Spleen (tissue), 11 donors: ENCODE measurements around the gene CCDC124. TPM values are rescaled to one million over a fixed set of nuclear protein-coding genes. Genes with fewer than 3 reads are reported as not detected.

Experiments
- DNase-seq: peaks from one replicate; pipeline ENCODE4 v3.0.0-alpha.2; 2020
- H3K27ac ChIP-seq, 8 donors: fragments of 200-600 bp; sonication (generic) in 7 of 8; 1 replicate in 4 of 8; 2 replicates in 4 of 8; pipeline versions ENCODE4 v1.5.0 to v1.8.0; 2016 to 2021; ENCODE audit warnings: inconsistent platforms in 4 of 8, mild to moderate bottlenecking in 4 of 8, moderate library complexity in 1 of 8
- H3K27me3 ChIP-seq, 7 donors: fragments of 200-600 bp; sonication (generic) in 6 of 7; replicated peaks in 1 of 7; 1 replicate in 4 of 7; 2 replicates in 3 of 7; pipeline versions ENCODE4 v1.5.0 to v1.8.0; 2016 to 2021; ENCODE audit warnings: inconsistent platforms in 3 of 7, mild to moderate bottlenecking in 1 of 7
- H3K36me3 ChIP-seq, 6 donors: fragments of 200-600 bp; sonication (generic) in 5 of 6; 1 replicate in 4 of 6; 2 replicates in 2 of 6; pipeline versions ENCODE4 v1.5.0 to v1.8.0; 2016 to 2021; ENCODE audit warnings: inconsistent platforms in 2 of 6
- H3K4me1 ChIP-seq, 6 donors: fragments of 200-600 bp; sonication (generic) in 5 of 6; 1 replicate in 3 of 6; 2 replicates in 3 of 6; pipeline versions ENCODE4 v1.5.0 to v1.8.0; 2016 to 2021; ENCODE audit warnings: inconsistent platforms in 3 of 6
- H3K4me3 ChIP-seq, 8 donors: fragments of 200-600 bp; sonication (generic) in 7 of 8; 1 replicate in 4 of 8; 2 replicates in 4 of 8; pipeline versions ENCODE4 v1.5.0 to v1.8.0; 2016 to 2021; ENCODE audit warnings: inconsistent platforms in 4 of 8, mild to moderate bottlenecking in 4 of 8, moderate library complexity in 2 of 8
- H3K9me3 ChIP-seq, 8 donors: fragments of 200-600 bp; sonication (generic) in 7 of 8; 1 replicate in 4 of 8; 2 replicates in 4 of 8; pipeline versions ENCODE4 v1.5.0 to v1.8.0; 2016 to 2021; ENCODE audit warnings: inconsistent platforms in 4 of 8
- CTCF ChIP-seq, 11 experiments: fragments of 200-600 bp in 7 of 11; fragments of 450-650 bp in 4 of 11; sonication (generic) in 4 of 11; IDR thresholded peaks in 8 of 11; conservative IDR thresholded peaks in 3 of 11; 1 replicate in 7 of 11; 2 replicates in 4 of 11; pipeline versions ENCODE4 v1.4.0 to v1.8.0; 2016 to 2021; ENCODE audit warnings: antibody characterized with exemption in 11 of 11, inconsistent platforms in 4 of 11, mild to moderate bottlenecking in 1 of 11
- POLR2A ChIP-seq, 3 donors: fragments of 450-650 bp; IDR thresholded peaks; one replicate each; pipeline ENCODE4 v1.5.1; 2017; ENCODE audit warnings: antibody characterized with exemption in 3 of 3, mild to moderate bottlenecking in 1 of 3
- POLR2AphosphoS5 ChIP-seq, 3 donors: sonication (generic); formaldehyde crosslinking; IDR thresholded peaks; one replicate each; pipeline ENCODE4 v1.5.1; 2017; ENCODE audit warnings: antibody characterized with exemption in 3 of 3
- WGBS, 5 donors: extraction: QIAGEN DNeasy Blood & Tissue Kit in 3 of 5; methylation state at CpG; one replicate each; pipeline versions ENCODE4 v1.1.5 to v1.1.7; 2013 to 2018; 5-methylcytosine and 5-hydroxymethylcytosine counted together
- intact Hi-C: fragments of 100-400 bp; cut with DNase I; formaldehyde crosslinking; loops from one replicate; pipeline ENCODE4 v1.15.0; 2023; ENCODE audit warnings: low total_unique reads
- polyA plus RNA-seq, 3 donors: library from polyadenylated mRNA; stranded (reverse); fragments of 200-250 nt; gene quantifications; one replicate each; pipeline ENCODE4 v1.2.1, GENCODE V29; 2013
- total RNA-seq, 7 donors: library from RNA; depleted of rRNA in 3 of 7; stranded (reverse); fragments of >200 nt in 3 of 7; fragmentation: NEBNext Ultra II Directional in 4 of 7; extraction: Animal tissue kit (Norgen Biotek cat#: 25700) in 4 of 7; gene quantifications; one replicate each; pipeline versions ENCODE4 v1.1.0 to v1.2.1, GENCODE V29; 2016 to 2021
- donor health status: healthy with polysubstance abuse.
- donor health status: DM: no; HTN: no; CAD: no; lungs with moderate emphysema.
- donor health status: DM: no; HTN: no; CAD: no.
- donor health status: Bipolar disorder and iron deficiency.
- donor health status: healthy.
- donor health status: DM: no; HTN: no; CAD: no.
- donor health status: DM: yes; HTN: yes; CAD: no.

CCDC124 gene
- total and polyA plus RNA-seq, 10 donors: 29.5 to 89.9 (median 43.0) TPM

GRCh38 chr19:17942582-17943273 lies 9.9 kb downstream of the CCDC124 start:
- Histone ChIP-seq H3K27ac (no peak overlapping the region), H3K36me3 (peaks cover 0 to 69% (median 26%) of the 10 kb centered on the region in 6 donors), H3K4me1 (peaks cover 7 to 30% (median 18%) of the 10 kb centered on the region in 6 donors), H3K9me3 (no peaks in the 10 kb centered on the region), H3K27me3 (no peaks in the 10 kb centered on the region), H3K4me3 (no peak overlapping the region)
- no peak for DNase-seq
- intact Hi-C loops: loop anchor here (10.0 kb wide), 1 partner anchor 112 kb away; no protein-coding TSS in a partner anchor
- 80 to 89% (median 87%) methylated on average over 27 to 41 of the region's 41 CpGs for WGBS, 5 donors
- TF ChIP-seq CTCF (IDR thresholded peaks at IDR 0.05 in 8 of 11, conservative IDR thresholded peaks at IDR 0.05 in 3 of 11) (no peak), POLR2AphosphoS5 (IDR thresholded peaks at IDR 0.05) (peak in 1 of 3 donors; percentile 33)

GRCh38 chr19:17943274-17944221 lies 10.7 kb downstream of the CCDC124 start:
- intact Hi-C loops: loop anchor here (10.0 kb wide), 1 partner anchor 111 kb away; no protein-coding TSS in a partner anchor
- no peaks in the 10 kb centered on the region for H3K9me3 ChIP-seq
- 88 to 91% (median 91%) methylated on average over 33 to 56 of the region's 57 CpGs for WGBS, 5 donors
- peaks cover 0 to 64% (median 26%) of the 10 kb centered on the region in 6 donors for H3K36me3 ChIP-seq
- no peak overlapping the region for H3K27ac ChIP-seq
- H3K27me3 ChIP-seq: peaks cover 0 to 5% (median 1%) of the 10 kb centered on the region in 7 donors
- TF ChIP-seq POLR2AphosphoS5 (IDR thresholded peaks at IDR 0.05) (no peak), CTCF (IDR thresholded peaks at IDR 0.05 in 8 of 11, conservative IDR thresholded peaks at IDR 0.05 in 3 of 11) (no peak)
- peaks cover 7 to 30% (median 21%) of the 10 kb centered on the region in 6 donors for H3K4me1 ChIP-seq
- DNase-seq: no peak
- no peak overlapping the region for H3K4me3 ChIP-seq

GRCh38 chr19:17944301-17944700 lies 11.5 kb downstream of the CCDC124 start:
- no peak overlapping the region for H3K4me3 ChIP-seq
- TF ChIP-seq CTCF (IDR thresholded peaks at IDR 0.05 in 8 of 11, conservative IDR thresholded peaks at IDR 0.05 in 3 of 11): no peak
- TF ChIP-seq POLR2AphosphoS5 (IDR thresholded peaks at IDR 0.05): no peak
- TF ChIP-seq POLR2A (IDR thresholded peaks at IDR 0.05): no peak
- H3K27me3 ChIP-seq: peaks cover 0 to 13% (median 9%) of the 10 kb centered on the region in 7 donors
- H3K27ac ChIP-seq: no peak overlapping the region
- DNase-seq: no peak
- peaks cover 0 to 56% (median 25%) of the 10 kb centered on the region in 6 donors for H3K36me3 ChIP-seq
- WGBS, 5 donors: 78 to 99% (median 94%) methylated on average over 4 of the region's 4 CpGs
- peaks cover 9 to 34% (median 28%) of the 10 kb centered on the region in 6 donors for H3K4me1 ChIP-seq
- intact Hi-C loops: loop anchor here (10.0 kb wide), 1 partner anchor 110 kb away; no protein-coding TSS in a partner anchor
- no peaks in the 10 kb centered on the region for H3K9me3 ChIP-seq
